ENCODE measurements around the gene CYSTM1.

DNA sequence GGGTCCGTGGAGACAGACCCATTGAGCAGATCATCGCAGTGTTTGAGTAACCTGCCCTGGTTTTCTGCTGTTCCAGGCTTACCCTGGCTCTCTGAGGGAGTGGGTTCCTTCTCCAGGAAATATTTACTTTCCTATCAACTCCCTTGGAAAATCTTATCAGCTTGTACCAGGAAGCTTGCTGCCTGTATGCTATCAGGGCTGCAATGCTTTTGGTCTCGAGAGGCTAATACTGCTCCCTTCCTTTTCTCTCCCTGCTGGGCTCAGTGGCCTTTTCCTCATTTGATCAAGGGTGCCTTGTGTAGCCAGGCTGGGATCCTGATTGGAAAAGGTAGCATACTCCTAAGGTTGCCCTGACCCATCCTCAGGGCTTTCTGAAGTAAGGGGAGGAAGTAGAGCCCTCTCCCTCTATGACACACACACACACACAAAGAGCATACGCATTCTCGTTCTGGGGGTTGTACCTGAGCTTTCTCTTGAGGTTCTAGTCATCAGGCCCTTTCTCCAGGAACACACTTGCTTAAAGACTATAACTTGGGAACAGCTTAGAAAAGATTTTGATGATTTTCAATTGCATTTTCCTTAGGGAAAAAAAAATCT lies 41.6 kb downstream of the CYSTM1 start:
- TF ChIP-seq CTCF (IDR thresholded peaks at IDR 0.05; ENCODE audit: borderline replicate concordance, extremely low read depth, low read length, poor library complexity, severe bottlenecking) (no peak), EZH2 (IDR thresholded peaks at IDR 0.05; ENCODE audit: borderline replicate concordance, low read depth, low read length, severe bottlenecking) (no peak)
